ENCODE data around the gene RNGTT.
"Not testable (repeated sequence)": the region's sequence is repeated elsewhere in the genome, so short reads cannot be mapped to it uniquely, and the experiment has no call there.

RNGTT gene

DNA sequence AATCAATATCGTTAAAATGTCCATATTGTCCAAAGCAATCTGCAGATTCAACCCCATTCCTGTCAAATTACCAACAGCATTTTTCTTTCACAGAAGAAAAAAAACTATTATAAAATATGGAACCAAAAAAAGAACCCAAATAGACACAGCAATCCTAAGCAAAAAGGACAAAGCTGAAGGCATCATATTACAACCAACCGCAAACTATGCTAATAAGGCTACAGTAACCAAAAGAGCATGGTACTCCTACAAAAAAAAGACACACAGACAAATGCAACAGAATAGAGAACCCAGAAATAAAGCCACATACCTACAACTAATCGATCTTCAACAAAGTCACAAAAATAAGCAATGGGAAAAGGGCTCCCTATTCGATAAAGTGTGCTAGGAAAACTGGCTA is 49.2 kb downstream of the RNGTT start:
- no peak for DNase-seq (ENCODE audit: low read depth, low spot score)

DNA sequence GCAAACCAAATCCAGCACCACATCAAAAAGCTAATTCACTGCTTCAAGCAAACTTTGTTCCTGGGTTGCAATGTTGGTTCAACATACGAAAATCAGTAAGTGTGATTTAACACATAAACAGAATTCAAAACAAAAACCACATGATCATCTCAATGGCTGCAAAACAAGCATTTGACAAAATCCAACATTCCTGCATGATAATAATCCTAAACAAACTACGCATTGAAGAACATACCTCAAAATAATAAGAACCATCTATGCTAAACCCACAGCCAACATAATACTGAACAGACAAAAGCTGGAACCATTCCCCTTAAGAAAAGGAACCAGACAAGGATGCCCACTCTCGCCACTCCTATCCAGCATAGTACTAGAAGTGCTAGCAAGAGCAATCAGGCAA is 49.9 kb downstream of the RNGTT start:
- DNase-seq (ENCODE audit: low read depth, low spot score), result no peak

DNA sequence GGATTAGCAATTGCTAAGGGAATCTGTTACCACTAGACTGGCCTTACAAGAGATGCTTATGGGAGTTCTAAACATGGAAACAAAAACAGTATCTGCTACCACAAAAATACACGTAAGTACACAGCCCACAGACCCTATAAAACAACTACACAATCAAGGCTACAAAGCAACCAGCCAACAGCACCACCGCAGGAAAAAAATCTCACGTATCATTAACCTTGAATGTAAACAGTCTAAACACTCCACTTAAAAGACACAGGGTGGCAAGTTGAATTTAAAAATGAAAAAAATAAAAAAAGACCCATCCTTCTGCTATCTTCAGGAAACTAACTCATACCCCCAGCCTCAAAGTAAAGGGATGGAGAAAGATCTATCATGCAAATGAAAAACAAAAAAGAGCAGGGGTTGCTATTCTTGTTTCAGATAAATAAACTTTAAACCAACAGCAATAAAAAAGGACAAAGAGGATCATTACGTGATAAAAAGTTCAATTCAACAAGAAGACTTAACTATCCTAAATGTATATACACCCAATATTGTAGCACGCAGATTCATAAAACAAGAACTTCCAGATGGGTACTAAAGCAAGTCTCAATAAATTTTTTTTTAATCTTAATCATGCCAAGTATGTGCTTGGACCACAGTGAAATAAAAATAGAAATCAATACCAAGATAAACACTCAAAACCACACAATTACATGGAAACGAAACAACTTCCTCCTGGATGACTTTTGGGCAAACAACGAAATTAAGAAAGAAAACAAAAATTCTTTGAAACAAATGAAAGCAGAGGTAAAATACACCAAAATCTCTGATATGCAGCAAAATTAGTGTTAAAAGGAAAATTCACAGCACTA is 52.3 kb downstream of the RNGTT start:
- no peak for DNase-seq (ENCODE audit: low read depth, low spot score)

DNA sequence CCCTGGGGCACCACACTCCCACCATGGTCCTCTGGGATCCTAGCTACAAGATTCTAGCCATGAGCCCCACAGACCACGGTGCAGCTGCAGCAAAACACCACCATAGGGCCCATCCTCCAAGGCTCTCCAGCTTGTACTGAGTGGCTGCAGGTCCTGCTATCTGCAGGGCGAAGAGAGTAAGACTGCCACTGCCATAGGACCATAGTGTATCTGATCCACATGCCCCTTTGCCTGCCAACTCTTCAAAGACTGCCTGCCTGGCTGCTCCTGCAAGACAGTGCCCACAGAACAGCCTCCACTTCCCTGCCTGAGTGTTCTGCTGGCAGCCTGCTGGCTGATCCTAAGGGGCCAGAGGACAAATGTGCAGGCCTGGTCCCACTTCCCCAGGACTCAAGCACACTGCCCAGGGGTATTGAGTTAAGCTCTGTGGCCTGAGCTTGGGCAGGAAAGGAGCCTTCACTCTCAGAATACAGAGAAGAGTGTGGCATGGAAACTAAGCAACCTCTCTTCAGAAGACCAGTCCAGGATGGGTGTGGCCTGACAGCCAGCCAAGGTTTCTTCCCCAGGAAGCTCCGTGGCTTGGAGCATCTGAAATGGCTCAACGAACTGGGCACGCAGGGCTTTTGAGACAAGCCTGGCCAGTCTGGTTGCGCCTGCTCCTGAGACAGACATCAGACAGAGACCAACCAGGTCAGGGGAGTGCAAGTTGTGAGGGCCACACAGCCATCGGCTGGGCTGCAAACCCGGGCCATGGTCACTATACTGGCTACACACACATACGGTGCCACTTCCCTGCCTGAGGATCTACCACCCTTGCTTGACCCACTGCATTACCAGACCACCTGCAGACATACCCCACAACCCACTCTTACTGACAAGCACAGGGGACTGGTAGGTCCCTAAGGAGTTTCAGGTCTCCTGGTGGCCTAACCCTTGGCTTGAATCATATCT is 54.5 kb downstream of the RNGTT start:
- no peak for DNase-seq (ENCODE audit: low read depth, low spot score)

DNA sequence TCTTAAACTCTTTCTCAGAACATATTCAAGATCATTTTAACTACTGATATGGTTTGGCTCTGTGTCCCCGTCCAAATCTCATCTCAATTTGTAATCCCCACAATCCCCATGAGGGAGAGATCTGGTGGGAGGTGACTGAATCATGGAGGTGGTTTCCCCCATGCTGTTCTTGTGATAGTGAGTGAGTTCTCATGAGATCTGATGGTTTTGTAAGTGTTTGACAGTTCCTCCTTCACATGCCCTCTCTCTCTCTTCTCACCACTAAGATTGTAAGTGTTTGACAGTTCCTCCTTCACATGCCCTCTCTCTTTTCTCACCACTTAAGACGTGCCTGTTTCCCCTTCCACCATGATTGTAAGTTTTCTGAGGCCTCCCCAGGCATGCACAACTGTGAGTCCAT is 56.3 kb downstream of the RNGTT start:
- DNase-seq (ENCODE audit: low read depth, low spot score), result not testable (repeated sequence)

DNA sequence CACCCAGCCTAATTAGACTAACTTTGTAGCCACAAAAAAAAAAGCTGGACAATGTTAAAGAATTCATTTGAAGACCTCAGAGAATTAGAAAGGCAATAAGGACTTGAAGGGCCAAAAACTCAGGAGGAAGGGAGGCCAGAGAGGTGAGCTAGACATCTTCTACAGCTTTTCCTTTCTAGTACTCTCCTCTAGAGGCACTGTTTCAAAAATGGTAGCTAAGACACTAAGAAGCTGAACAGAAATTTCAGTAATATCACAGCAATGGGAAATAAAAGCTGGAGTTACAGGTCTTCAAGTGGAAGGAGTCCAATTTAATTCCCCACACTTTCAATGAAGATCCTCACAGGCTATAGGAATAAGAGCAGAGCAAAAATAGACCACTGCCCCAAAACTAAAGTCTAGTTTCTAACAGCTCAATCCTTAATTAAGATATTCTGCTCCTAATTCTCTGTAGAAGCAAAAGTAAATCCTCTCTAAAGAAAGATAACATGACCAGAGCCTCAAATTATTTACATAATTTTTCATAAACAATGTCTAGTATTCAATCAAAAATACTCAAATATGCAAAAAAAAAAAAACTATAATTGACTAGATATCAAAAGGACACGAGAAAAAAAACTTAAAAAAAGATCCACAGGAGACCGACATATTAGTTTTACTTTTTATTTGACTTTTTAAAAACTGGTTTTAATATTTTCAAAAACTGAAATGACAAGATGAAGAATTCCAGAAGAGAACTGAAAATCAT is 63.7 kb downstream of the RNGTT start:
- no peak for DNase-seq (ENCODE audit: low read depth, low spot score)

DNA sequence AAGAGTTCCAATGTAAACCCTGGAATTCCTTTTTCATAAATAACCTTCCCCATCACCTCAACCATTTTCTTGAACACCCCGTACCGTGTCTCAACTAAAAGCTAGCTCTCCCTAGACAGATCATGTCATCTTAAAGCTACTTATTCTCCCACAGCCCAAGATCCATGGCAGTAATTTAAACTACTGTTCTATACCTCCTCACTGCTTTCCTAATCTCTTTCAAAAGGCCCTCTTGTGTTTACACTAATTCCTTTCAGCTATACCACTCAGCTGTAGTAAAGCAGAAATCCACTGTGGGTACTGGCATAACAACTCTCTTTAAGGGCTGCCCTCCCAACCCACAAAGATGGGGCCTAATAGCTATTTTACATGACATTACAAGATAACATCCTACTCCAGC is 67.5 kb downstream of the RNGTT start:
- no peak for DNase-seq (ENCODE audit: low read depth, low spot score)

DNA sequence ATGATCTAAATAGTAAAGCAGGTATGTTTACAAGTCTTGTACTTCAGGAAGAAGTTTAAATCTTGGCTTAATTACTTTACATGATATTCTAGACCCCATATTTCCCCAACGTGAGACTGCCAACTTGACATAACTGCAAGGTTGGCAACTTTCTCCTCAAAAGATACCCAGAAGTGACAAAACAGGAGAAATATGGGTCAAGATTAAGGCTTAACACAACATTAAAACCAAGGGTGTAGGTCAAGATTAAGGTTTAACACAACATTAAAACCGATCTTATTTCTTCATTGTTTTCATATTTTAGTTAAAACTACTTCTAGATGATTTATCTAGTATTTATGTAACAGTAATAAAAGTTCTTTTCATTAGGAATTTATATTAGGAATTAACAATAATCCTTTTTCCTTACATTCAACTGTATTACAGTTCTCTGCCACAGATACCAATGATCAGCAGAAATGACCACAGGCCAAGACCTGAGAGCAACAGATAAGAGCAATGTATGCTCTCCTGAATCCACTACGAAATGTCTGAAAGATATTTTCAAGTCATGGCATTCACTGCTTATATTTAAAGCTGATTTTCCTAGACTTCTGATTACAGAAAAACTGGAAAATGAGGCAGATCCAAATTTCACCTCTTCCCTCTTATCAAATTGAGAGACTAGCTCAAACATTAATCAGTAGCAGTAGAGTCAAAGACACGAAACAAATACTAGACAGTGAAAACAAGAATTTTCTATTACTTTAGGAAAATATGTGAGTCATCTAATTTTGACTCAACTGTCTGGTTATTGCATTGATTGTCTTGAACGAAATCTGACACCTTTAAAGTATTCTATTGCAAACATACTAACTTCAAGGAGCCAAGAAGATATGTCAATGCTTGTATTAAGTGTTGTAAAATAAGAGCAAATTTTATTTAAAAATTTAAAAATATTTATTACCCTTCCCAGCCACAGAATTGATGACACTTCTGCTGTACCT is 72.3 kb downstream of the RNGTT start:
- no peak for DNase-seq (ENCODE audit: low read depth, low spot score)

DNA sequence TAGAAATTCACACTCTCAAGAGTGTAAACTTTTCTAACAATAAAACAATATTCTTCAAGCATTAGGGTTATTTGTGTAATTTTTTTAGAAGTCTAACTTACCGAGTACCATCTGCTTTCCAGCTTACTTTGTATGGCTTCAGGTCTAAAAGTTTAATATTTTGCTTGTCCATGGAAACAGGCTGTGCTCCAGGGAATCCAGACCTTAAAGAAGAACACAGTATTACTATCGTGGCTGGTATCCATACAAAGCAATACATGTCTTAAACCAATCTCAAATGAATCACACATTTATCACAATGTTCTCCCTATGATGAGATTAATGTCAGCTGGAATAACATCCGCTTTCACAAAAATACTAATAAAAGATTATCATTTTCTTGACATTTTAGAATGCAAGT is 73.0 kb downstream of the RNGTT start:
- no peak for DNase-seq (ENCODE audit: low read depth, low spot score)

DNA sequence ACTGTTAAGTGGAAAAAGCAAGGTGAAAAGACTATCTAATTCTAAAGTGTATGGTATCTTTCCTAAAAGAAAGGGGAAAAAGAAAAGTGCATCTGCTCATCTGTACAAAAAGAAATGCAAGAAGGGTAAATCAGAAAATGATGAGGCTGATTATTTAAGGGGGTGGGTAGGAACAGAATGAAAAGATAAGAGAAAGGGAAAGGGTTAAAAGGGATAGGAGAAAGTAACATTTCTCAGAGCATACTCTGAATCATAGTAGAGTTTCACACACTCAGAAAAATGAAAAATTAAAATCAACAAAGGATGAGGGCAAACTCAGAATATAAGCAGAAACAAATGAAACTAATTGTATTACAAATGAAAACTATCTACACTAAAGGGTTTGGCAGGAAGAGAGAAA is 79.1 kb downstream of the RNGTT start:
- DNase-seq (ENCODE audit: low read depth, low spot score), result no peak

DNA sequence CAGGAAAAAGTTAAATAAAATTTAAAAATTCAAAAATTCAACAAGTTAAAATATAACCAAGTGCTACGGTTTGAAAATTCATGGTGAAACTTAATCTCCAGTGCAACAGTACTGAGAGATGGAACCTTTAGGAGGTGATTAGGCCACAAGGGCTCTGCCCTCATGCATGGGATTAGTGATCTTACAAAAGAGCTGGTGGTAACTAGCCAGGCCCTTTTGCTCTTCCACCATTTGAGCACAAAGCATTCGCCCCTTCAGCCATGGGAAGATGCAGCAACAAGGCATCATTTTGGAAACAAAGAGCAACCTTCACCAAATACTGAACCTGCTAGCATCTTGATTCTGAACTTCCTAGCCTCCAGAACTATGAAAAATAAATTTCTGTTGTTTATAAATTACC is 80.9 kb downstream of the RNGTT start:
- DNase-seq (ENCODE audit: low read depth, low spot score), result no peak

DNA sequence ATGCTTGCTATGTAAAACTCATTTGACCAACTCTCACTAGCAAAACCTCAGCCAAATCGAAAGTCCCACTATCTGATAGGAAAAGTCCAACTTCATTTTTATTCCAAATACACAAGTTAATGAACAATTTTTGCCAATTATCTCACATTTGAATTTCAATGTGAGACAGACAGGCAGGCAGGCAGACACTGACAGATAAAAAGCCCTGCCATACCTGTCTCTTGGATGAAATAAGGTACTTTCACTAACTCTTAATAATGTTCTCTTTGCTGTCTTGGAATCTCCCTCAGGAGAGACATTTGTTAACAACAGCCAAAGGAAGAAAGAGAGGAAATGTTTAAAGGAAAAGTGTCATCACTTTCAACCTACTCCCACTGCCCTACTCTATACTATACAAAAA is 82.0 kb downstream of the RNGTT start:
- no peak for DNase-seq (ENCODE audit: low read depth, low spot score)

DNA sequence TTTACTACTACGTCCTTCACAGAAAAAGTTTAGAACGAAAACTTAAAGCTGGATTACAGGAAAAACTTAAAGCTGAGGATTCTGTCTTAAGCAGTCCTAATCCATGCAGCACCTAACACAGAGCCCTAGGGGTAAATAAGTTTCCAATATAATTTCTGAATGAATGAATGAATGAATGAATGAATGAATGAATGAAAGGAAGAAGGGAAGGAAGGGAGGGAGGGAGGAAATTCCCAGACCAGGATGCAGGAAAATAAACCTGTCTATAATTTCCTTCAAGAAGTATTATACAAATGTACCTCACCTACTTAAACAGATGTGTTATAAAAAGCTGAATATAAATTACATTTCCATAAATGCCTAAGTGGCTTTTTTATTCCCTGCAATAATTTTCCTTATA is 83.4 kb downstream of the RNGTT start:
- no peak for DNase-seq (ENCODE audit: low read depth, low spot score)

DNA sequence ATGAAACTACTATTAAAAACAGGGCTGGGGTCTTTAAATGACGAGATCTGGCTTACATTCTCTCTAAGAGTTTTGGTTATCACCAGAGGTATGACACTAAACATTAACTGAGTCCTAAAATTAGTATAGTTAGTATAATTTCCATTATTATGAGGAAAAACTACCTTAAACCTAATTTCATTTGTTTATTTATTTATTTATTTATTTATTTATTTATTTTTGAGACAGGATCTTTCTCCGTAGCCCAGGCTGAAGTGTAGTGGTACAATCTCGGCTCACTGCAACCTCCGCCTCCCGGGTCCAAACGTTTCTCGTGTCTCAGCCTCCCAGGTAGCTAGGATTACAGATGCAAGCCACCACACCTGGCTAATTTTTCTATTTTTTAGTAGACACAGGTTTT is 85.5 kb downstream of the RNGTT start:
- no peak for DNase-seq (ENCODE audit: low read depth, low spot score)

DNA sequence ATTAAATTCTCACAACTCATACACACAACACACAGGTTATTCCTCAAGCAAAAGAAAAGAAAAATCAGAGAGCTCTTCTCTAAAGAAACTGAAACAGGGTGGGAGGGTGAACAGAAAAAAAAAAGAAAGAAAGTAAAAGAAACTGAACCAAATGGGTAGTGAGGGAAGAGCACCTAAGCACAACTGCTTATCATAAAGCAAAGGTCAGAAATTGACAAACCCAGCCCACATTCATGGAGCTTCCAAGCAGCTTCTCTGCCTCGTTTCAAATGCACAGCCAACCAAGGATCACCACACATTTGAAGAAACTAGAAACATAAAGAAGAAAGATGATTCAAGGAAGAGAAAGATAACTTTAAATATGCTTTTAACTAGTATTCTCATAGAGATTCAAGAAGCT is 90.5 kb downstream of the RNGTT start:
- no peak for DNase-seq (ENCODE audit: low read depth, low spot score)

DNA sequence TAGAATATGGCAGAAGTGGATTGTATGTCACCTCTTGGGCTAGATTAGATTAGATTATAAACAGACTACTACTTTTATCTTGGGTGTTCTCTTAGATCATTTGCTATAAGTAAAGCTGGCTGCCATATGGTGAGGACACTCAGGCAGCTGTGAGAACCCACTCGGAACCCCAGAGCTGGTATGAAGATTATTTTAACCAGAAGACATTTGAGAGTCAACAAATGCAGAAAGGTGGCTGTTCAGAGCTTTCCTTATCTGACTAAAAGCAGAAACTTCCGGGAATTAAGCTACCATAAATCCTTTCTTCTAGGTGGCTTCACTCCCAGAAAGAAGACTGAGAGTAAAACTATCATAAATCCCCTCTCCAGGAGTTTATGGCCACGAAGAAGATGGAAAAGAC is 91.9 kb downstream of the RNGTT start:
- no peak for DNase-seq (ENCODE audit: low read depth, low spot score)

DNA sequence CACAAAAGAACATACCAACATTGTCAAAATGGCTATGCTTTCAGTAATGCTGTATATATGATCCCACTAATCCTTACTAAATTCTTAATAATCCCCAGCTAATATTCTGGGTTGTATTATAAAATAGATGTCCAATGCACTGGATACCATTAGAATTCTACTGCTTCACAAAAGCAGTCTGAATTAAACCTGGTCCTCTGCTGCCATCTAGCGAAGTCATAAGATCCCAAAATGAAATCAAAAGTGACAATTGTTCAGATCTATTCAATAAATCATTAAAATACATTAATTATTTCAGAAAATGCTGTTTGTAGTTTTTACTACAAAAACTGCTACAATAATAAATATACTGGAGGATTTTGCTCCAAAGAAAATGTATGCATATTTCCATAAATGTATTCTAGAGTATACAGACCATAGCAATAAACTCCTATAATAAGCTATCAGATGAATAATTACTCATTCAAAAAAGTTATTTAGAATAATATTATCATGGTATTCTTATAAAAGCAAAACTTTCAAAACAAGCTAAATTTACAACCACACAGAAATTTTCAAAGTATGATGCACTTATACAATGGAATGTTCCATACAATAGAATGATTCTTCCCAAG is 92.6 kb downstream of the RNGTT start:
- DNase-seq (ENCODE audit: low read depth, low spot score), result peak; percentile 40

DNA sequence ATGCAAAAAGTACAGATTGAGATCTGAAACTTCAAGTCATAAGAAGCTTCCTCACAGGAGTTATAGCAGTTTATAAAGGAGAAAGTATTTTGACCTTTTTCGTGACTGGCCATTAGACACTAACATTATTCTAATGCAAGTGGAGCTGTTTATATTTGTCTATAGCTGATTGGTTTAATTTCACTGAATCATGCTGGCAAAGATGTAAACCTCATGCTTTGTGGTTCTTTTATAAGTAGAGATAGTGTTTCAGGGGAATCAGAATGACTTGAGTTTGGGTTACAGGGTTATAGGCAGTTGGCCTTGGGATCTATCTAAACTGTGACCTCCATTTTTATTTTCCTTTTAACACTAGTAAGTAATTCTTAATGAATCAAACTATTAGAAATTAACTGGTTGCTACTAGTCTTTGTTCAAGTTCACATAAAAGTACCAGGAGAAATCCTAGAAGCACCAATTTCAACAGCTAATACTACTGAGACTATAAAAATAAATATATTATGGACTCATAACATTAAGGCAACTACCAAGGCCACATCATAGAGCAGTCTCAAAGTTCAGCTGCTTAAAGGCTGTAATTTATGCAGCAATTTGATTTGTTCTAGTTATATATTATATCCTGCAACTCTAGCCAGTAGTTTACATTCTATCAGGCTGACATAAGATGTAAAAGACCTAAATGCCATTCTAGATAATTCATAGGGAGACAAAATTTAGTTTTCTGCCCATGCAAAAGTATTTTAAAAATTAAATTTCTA is 94.0 kb downstream of the RNGTT start:
- DNase-seq (ENCODE audit: low read depth, low spot score), result no peak

DNA sequence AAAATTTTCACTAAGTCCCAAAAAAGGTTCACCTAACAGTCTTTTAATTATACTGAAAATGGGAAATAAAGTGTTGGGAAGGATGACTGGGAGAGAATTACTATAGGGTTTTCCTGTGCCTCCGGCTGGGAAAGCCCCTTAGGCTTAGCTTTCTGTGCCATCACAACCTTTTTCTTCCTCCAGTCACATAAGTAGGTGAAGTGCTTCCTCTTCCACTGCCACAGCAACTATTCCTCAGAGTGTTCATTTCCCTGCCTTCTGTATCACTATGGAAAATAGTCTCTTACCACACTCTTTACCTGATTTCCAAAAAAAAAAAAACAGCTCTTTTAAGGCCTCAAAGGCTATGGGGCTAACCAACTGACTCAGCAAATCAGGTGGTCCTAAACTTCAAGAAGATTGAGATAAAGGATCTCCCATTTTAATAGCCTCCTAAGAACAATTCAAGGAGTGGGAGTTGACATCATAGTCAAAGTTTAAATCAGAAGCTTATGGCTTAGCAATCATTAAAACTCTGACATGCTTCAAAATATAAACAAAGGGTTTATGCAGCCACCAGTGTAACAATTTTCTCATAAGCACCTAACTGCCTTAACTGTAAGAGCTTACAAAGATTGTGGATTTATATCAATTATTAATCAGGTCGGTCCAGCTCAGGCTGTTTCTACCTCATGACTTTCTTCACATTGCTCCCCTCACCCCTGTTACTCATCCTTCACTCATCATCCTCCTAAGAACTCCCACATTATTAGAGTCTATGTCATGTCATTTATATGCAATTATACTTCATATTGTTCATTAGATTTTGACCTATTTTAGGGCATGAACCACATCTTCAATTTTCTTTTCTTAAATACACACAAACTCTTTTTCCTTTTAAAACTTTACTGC is 95.3 kb downstream of the RNGTT start:
- DNase-seq (ENCODE audit: low read depth, low spot score), result no peak
